ENCODE results near the gene TMEM184A.

DNA sequence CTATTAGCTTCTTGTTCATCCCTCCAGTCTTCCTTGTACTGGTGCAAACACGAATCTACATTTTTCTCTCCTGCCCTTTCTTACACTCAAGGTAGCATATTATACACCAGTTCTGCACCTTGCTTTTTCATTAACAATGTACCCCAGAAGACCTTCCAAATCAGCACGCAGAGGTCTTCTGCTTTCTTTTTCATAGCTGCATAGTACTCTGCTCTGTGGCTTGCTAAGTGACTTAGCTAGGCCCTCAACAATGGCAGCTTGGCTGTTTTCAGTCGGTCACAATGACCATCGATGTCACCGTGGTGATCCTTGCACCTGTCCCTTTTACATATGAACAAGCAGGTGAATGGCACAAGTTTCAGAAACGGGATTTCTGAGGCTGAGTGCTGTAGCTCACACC lies 30.6 kb downstream of the TMEM184A start:
- no peak for TF ChIP-seq RFX5 (IDR thresholded peaks at IDR 0.05; ENCODE audit: borderline replicate concordance, low read depth, low read length)
- TF ChIP-seq EP300 (IDR thresholded peaks at IDR 0.05; ENCODE audit: borderline replicate concordance in 1 of 2, low read depth in 2 of 2, low read length in 2 of 2): no peak
- TF ChIP-seq, protein P1, sequence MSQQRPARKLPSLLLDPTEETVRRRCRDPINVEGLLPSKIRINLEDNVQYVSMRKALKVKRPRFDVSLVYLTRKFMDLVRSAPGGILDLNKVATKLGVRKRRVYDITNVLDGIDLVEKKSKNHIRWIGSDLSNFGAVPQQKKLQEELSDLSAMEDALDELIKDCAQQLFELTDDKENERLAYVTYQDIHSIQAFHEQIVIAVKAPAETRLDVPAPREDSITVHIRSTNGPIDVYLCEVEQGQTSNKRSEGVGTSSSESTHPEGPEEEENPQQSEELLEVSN (IDR thresholded peaks at IDR 0.05): no peak
- no peak for TF ChIP-seq CEBPB (IDR thresholded peaks at IDR 0.05; ENCODE audit: low read depth, low read length)
- no peak for TF ChIP-seq SP2 (IDR thresholded peaks at IDR 0.05; ENCODE audit: low read length)
- TF ChIP-seq CREB1 (IDR thresholded peaks at IDR 0.05): no peak
- no peak for TF ChIP-seq YY1 (IDR thresholded peaks at IDR 0.05; ENCODE audit: low read depth, low read length)
- no peak for TF ChIP-seq MAFK (IDR thresholded peaks at IDR 0.05; ENCODE audit: low read depth, low read length)
